OCI-LY1 (cell line): ENCODE data around the gene SDC1.

Experiments
- H2AFZ ChIP-seq: fragments of 200-600 bp; sonication (generic), shearing (Covaris generic); 2 replicates; pipeline ENCODE4 v1.6.0; 2014; ENCODE audit warnings: antibody characterized with exemption, mild to moderate bottlenecking, low read length
- H3F3A ChIP-seq: fragments of 200-600 bp; sonication (generic), shearing (Covaris generic); 2 replicates; pipeline ENCODE4 v1.6.0; 2014; ENCODE audit warnings: mild to moderate bottlenecking, antibody characterized with exemption, low read length, moderate library complexity; ENCODE audit not compliant: insufficient read depth
- H3K27ac ChIP-seq: fragments of 200-600 bp; sonication (generic); 2 replicates; pipeline ENCODE4 v1.5.1; 2014; ENCODE audit warnings: low read length, mixed run types, mild to moderate bottlenecking, low read depth; ENCODE audit not compliant: poor library complexity, severe bottlenecking
- H3K27me3 ChIP-seq: fragments of 200-600 bp; sonication (generic); 2 replicates; pipeline ENCODE4 v1.6.0; 2014; ENCODE audit warnings: antibody characterized with exemption, mild to moderate bottlenecking, low read length, moderate library complexity; ENCODE audit not compliant: insufficient read depth
- H3K36me3 ChIP-seq: fragments of 200-600 bp; sonication (generic); 2 replicates; pipeline ENCODE4 v1.6.1; 2014; ENCODE audit warnings: mild to moderate bottlenecking, antibody characterized with exemption, low read length, moderate library complexity, mixed read lengths; ENCODE audit not compliant: insufficient read depth
- H3K4me1 ChIP-seq: fragments of 200-600 bp; sonication (generic); 2 replicates; pipeline ENCODE4 v1.5.1; 2014; ENCODE audit warnings: mild to moderate bottlenecking, low read length, moderate library complexity; ENCODE audit not compliant: insufficient read depth, severe bottlenecking
- H3K4me2 ChIP-seq: fragments of 200-600 bp; sonication (generic), shearing (Covaris generic); 2 replicates; pipeline ENCODE4 v1.6.1; 2014; ENCODE audit warnings: low read length
- H3K4me3 ChIP-seq: fragments of 200-600 bp; sonication (generic); 2 replicates; pipeline ENCODE4 v1.5.1; 2014; ENCODE audit warnings: low read length, low read depth, mild to moderate bottlenecking, mixed read lengths; ENCODE audit not compliant: poor library complexity, severe bottlenecking
- H3K79me2 ChIP-seq: fragments of 200-600 bp; shearing (Covaris generic); 2 replicates; pipeline ENCODE4 v1.6.1; 2016; ENCODE audit warnings: mixed run types, low read length, mixed read lengths; ENCODE audit not compliant: insufficient read depth
- H3K9ac ChIP-seq: fragments of 200-600 bp; sonication (generic), shearing (Covaris generic); 2 replicates; pipeline ENCODE4 v1.6.1; 2014; ENCODE audit warnings: mild to moderate bottlenecking, low read length, mixed read lengths
- H3K9me2 ChIP-seq: fragments of 200-600 bp; sonication (generic), shearing (Covaris generic); 2 replicates; pipeline ENCODE4 v1.6.1; 2014; ENCODE audit warnings: low read depth, mild to moderate bottlenecking, low read length, mixed read lengths
- H3K9me3 ChIP-seq: fragments of 200-600 bp; shearing (Covaris generic); 2 replicates; pipeline ENCODE4 v1.6.1; 2014; ENCODE audit warnings: low read length, mixed read lengths
- H4K20me1 ChIP-seq: fragments of 200-600 bp; sonication (generic), shearing (Covaris generic); 2 replicates; pipeline ENCODE4 v1.6.0; 2016; ENCODE audit warnings: mild to moderate bottlenecking, low read length; ENCODE audit not compliant: insufficient read depth
- EZH2 ChIP-seq: fragments of 200-600 bp; sonication (generic), shearing (Covaris generic); IDR thresholded peaks from 2 replicates; pipeline ENCODE4 v1.8.0; 2017; ENCODE audit warnings: borderline replicate concordance, mixed run types, mild to moderate bottlenecking, antibody characterized with exemption, low read length, moderate library complexity, mixed read lengths
- TF ChIP-seq, protein P1 (sequence below): fragments of 200-600 bp; sonication (generic), shearing (Covaris generic); IDR thresholded peaks from 2 replicates; pipeline ENCODE4 v1.5.1; 2017; ENCODE audit warnings: mild to moderate bottlenecking, antibody characterized with exemption, low read length, moderate library complexity, mixed read lengths

Gene SDC1

DNA sequence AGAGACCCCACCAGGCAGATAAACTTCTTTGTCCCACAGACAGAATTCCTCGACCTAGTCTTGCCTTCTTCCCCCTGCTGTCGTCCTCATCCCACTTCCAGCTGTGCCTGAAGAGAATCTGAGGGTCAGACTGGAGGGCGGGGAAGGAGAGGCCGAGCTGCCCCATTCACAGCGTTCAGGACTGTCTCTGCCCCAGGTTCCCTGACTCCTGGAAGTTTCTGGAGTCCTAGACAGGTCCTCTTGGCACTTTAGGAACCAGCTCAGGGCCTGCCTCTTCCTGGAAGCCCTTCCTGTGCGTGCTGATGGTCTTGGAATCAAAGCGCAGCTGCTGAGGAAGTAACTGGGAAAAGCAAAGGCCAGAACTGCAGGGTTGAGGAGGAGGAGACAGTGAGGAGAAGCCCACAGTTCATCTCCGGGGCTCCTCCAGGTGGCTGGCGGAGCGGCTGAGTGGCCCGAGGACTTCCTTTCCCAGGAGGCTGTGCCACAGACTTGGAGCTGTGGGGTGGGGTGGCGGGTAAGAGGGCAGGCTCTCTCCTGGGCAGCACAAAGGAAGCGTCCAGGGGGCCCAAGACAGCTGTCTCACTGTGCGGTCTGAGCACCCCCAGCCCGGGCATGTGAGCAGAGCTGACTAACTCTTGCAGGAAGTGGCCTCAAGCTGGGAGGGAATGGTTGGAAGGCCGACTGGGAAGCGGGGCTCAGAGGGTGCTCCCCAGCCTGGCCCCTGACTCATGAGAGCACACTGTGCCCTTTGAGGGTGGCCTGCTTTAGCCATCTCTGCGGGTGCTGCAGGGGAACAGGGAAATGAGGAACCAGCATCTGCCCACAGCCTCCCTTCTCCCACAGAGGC lies 39.5 kb downstream of the SDC1 start:
- no peaks in the 10 kb centered on the region for H3K79me2 ChIP-seq
- H3K4me2 ChIP-seq: no peak overlapping the region
- H3K4me3 ChIP-seq: no peak overlapping the region
- no peak overlapping the region for H3K9ac ChIP-seq
- TF ChIP-seq EZH2: no peak
- TF ChIP-seq, protein P1, sequence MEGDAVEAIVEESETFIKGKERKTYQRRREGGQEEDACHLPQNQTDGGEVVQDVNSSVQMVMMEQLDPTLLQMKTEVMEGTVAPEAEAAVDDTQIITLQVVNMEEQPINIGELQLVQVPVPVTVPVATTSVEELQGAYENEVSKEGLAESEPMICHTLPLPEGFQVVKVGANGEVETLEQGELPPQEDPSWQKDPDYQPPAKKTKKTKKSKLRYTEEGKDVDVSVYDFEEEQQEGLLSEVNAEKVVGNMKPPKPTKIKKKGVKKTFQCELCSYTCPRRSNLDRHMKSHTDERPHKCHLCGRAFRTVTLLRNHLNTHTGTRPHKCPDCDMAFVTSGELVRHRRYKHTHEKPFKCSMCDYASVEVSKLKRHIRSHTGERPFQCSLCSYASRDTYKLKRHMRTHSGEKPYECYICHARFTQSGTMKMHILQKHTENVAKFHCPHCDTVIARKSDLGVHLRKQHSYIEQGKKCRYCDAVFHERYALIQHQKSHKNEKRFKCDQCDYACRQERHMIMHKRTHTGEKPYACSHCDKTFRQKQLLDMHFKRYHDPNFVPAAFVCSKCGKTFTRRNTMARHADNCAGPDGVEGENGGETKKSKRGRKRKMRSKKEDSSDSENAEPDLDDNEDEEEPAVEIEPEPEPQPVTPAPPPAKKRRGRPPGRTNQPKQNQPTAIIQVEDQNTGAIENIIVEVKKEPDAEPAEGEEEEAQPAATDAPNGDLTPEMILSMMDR: no peak
- H3K4me1 ChIP-seq: no peaks in the 10 kb centered on the region
- no peaks in the 10 kb centered on the region for H3F3A ChIP-seq
- H3K27ac ChIP-seq: no peak overlapping the region
- H3K27me3 ChIP-seq: peaks cover 20% of the 10 kb centered on the region
- no peaks in the 10 kb centered on the region for H3K9me3 ChIP-seq
- no peaks in the 10 kb centered on the region for H4K20me1 ChIP-seq
- H3K9me2 ChIP-seq: no peaks in the 10 kb centered on the region
- H3K36me3 ChIP-seq: no peaks in the 10 kb centered on the region
- no peak overlapping the region for H2AFZ ChIP-seq

DNA sequence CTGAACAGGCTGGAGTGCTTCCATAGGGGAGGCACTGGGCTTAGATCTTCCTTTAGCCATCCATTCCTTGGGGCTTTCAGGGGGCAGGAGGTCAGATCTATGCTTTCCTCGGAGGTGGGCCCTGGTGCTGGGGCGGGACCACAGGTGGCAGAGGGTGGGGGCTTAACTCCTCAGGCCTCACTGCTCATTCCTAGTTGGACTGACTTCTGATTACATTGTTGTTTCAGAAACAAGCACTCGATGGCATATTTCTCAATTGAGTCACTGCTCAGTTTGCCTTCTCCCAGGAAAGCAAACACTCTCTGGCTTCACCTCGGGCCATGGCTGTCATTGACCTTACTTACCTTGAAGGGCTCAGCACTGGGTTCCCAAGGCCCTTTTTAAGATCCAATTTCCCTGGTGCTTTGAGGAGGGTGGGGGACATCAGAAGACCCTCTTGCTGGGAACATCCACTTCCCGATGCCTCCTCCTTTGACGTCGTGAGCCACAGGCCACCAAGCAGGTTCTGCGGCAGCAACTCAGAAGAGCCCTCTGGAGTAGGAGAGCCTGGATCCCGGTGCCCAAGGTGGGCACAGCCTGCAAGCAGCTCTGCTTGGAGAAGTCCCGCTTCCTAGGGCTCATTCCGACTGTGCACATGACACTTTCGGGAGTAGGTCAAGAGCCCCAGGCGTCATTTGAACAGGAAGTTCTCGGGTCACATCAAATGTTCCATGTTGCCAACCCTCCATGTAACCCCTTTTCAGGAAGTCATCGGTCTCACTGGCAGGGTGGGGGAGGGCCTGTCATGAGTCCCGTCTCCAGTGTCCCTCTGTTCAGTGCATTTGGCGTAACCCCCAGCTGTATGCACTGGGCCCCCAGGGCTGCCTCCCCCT lies 40.6 kb downstream of the SDC1 start:
- Histone ChIP-seq H4K20me1 (no peaks in the 10 kb centered on the region), H3K9me3 (no peaks in the 10 kb centered on the region), H3K27me3 (peaks cover 16% of the 10 kb centered on the region), H3K27ac (no peak overlapping the region), H3K4me2 (no peak overlapping the region), H2AFZ (no peak overlapping the region), H3F3A (no peaks in the 10 kb centered on the region), H3K79me2 (no peaks in the 10 kb centered on the region), H3K4me1 (no peaks in the 10 kb centered on the region), H3K9me2 (no peaks in the 10 kb centered on the region), H3K9ac (no peak overlapping the region), H3K4me3 (no peak overlapping the region), H3K36me3 (no peaks in the 10 kb centered on the region)
- TF ChIP-seq EZH2: no peak
- TF ChIP-seq, protein P1: no peak

DNA sequence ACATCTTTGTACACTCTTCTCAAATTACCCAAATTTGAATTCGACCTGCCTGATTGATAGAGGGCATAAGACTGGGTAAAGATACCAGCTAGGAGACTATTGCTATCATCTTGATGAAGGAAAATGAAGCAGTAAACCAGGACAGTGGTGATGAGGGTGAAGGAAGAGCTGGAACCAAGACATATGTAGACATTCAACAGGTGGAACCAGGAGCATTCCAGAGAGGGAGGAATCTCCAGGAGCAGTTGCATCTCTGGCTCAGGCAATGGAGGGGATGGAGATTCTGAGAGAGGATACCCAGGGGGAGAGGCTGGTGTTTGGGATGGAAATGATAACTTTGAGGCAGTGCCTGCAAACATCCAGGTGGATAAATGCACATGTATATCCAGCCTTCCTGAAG lies 41.6 kb downstream of the SDC1 start:
- Histone ChIP-seq H3K4me2 (no peak overlapping the region), H3K9ac (no peak overlapping the region), H3K36me3 (no peaks in the 10 kb centered on the region), H3K9me2 (no peaks in the 10 kb centered on the region), H3K4me1 (no peaks in the 10 kb centered on the region), H3K79me2 (no peaks in the 10 kb centered on the region), H3K27me3 (peaks cover 17% of the 10 kb centered on the region), H4K20me1 (no peaks in the 10 kb centered on the region), H2AFZ (no peak overlapping the region), H3K9me3 (no peaks in the 10 kb centered on the region), H3K27ac (no peak overlapping the region), H3F3A (no peaks in the 10 kb centered on the region), H3K4me3 (no peak overlapping the region)
- no peak for TF ChIP-seq EZH2
- TF ChIP-seq, protein P1: no peak
